ENCODE data around the gene ERC2.

Gene ERC2

GRCh38 chr3:56468184-56469106 lies at the start of gene ERC2:
Gene ERC2 (minus strand): TSS chr3:56468467.
- peak; percentile 77 for DNase-seq

- DNase-seq, result no peak
These were observed 34.5 kb upstream of the ERC2 start for GRCh38 chr3:56502738-56503137.

- DNase-seq, result peak; percentile 87
These were observed 28.1 kb upstream of the ERC2 start for GRCh38 chr3:56496376-56496775.

- peak; percentile 81 for DNase-seq
These were observed 26.5 kb upstream of the ERC2 start for GRCh38 chr3:56494679-56495322.

GRCh38 chr3:56491566-56491965 lies 23.3 kb upstream of the ERC2 start:
- DNase-seq, result no peak

GRCh38 chr3:56488812-56489600 lies 20.7 kb upstream of the ERC2 start:
- DNase-seq, result no peak

GRCh38 chr3:56484525-56485032 lies 16.3 kb upstream of the ERC2 start:
- no peak for DNase-seq

- no peak for DNase-seq
These were observed 15.9 kb upstream of the ERC2 start for GRCh38 chr3:56484122-56484521.

GRCh38 chr3:56477646-56478045 lies 9.4 kb upstream of the ERC2 start:
- no peak for DNase-seq

- DNase-seq, result no peak
These were observed 8.5 kb upstream of the ERC2 start for GRCh38 chr3:56476771-56477170.

GRCh38 chr3:56471771-56472170 lies 3.5 kb upstream of the ERC2 start:
- DNase-seq, result no peak

- DNase-seq, result peak; percentile 1
These were observed 874 bp upstream of the ERC2 start for GRCh38 chr3:56469141-56469540.

- DNase-seq, result peak; percentile 59
These were observed 475 bp downstream of the ERC2 start for GRCh38 chr3:56467801-56468183.

- peak; percentile 89 for DNase-seq
These were observed 1.2 kb downstream of the ERC2 start for GRCh38 chr3:56467108-56467507.

GRCh38 chr3:56459719-56460118 lies 8.5 kb downstream of the ERC2 start:
- DNase-seq, result no peak

- no peak for DNase-seq
These were observed 9.2 kb downstream of the ERC2 start for GRCh38 chr3:56459104-56459496.

- no peak for DNase-seq
These were observed 9.7 kb downstream of the ERC2 start for GRCh38 chr3:56458496-56459103.

- DNase-seq, result no peak
These were observed 12.2 kb downstream of the ERC2 start for GRCh38 chr3:56456117-56456516.

- peak; percentile 0 for DNase-seq
These were observed 15.3 kb downstream of the ERC2 start for GRCh38 chr3:56453011-56453410.

- DNase-seq, result no peak
These were observed 16.2 kb downstream of the ERC2 start for GRCh38 chr3:56452085-56452484.

GRCh38 chr3:56443372-56443771 lies 24.9 kb downstream of the ERC2 start:
- no peak for DNase-seq

GRCh38 chr3:56428667-56429066 lies 39.6 kb downstream of the ERC2 start:
- DNase-seq, result no peak

- no peak for DNase-seq
These were observed 43.4 kb downstream of the ERC2 start for GRCh38 chr3:56424885-56425284.
